ENCODE measurements around the gene MYO18A.
"Not testable (repeated sequence)": the region's sequence is repeated elsewhere in the genome, so short reads cannot be mapped to it uniquely, and the experiment has no call there.

Gene MYO18A

GRCh38 chr17:29102741-29103181 is 77.4 kb downstream of the MYO18A start:
- no peak for DNase-seq (ENCODE audit: low read depth in 3 of 3)

- DNase-seq (ENCODE audit: low read depth in 3 of 3): no peak
These were observed 78.2 kb downstream of the MYO18A start for GRCh38 chr17:29102046-29102445.

GRCh38 chr17:29100296-29100695 is 79.9 kb downstream of the MYO18A start:
- DNase-seq (ENCODE audit: low read depth in 3 of 3): no peak

- DNase-seq (ENCODE audit: low read depth in 3 of 3): no peak
These were observed 80.7 kb downstream of the MYO18A start for GRCh38 chr17:29099527-29099926.

- DNase-seq (ENCODE audit: low read depth in 3 of 3): no peak
These were observed 84.1 kb downstream of the MYO18A start for GRCh38 chr17:29096094-29096493.

- no peak for DNase-seq (ENCODE audit: low read depth in 3 of 3)
These were observed 84.8 kb downstream of the MYO18A start for GRCh38 chr17:29095439-29095838.

GRCh38 chr17:29094101-29094708 is 86.0 kb downstream of the MYO18A start:
- no peak for DNase-seq (ENCODE audit: low read depth in 3 of 3)

- no peak for DNase-seq (ENCODE audit: low read depth in 3 of 3)
These were observed 86.9 kb downstream of the MYO18A start for GRCh38 chr17:29093090-29093871.

- DNase-seq (ENCODE audit: low read depth in 3 of 3): no peak
These were observed 88.5 kb downstream of the MYO18A start for GRCh38 chr17:29091606-29092289.

- DNase-seq (ENCODE audit: low read depth in 3 of 3): no peak
These were observed 89.2 kb downstream of the MYO18A start for GRCh38 chr17:29090750-29091605.

- no peak for DNase-seq (ENCODE audit: low read depth in 3 of 3)
These were observed 90.1 kb downstream of the MYO18A start for GRCh38 chr17:29090108-29090507.

GRCh38 chr17:29089601-29090044 is 90.6 kb downstream of the MYO18A start:
- DNase-seq (ENCODE audit: low read depth in 3 of 3): no peak

- not testable (repeated sequence) for DNase-seq (ENCODE audit: low read depth in 3 of 3)
These were observed 91.4 kb downstream of the MYO18A start for GRCh38 chr17:29088782-29089181.

- no peak for DNase-seq (ENCODE audit: low read depth in 3 of 3)
These were observed 93.4 kb downstream of the MYO18A start for GRCh38 chr17:29086628-29087332.

- DNase-seq (ENCODE audit: low read depth in 3 of 3): no peak
These were observed 95.0 kb downstream of the MYO18A start for GRCh38 chr17:29085223-29085622.

GRCh38 chr17:29084541-29085146 is 95.6 kb downstream of the MYO18A start:
- DNase-seq (ENCODE audit: low read depth in 3 of 3): no peak

- DNase-seq (ENCODE audit: low read depth in 3 of 3): no peak
These were observed 99.2 kb downstream of the MYO18A start for GRCh38 chr17:29080965-29081364.

- no peak for DNase-seq (ENCODE audit: low read depth in 3 of 3)
These were observed 99.9 kb downstream of the MYO18A start for GRCh38 chr17:29080323-29080722.

GRCh38 chr17:29079887-29080286 is 100.3 kb downstream of the MYO18A start:
- no peak for DNase-seq (ENCODE audit: low read depth in 3 of 3)

GRCh38 chr17:29079433-29079832 is 100.8 kb downstream of the MYO18A start:
- DNase-seq (ENCODE audit: low read depth in 3 of 3): no peak

All from stimulated activated CD4-positive, alpha-beta T cell treated with anti-CD3 and anti-CD28 coated beads, TNF-alpha, amount 100 ng/mL, for 4 hours (primary cell).